SU-DHL-6 (cell line): Measurements from ENCODE around the gene TMLHE.
"Not testable (repeated sequence)": the region's sequence is repeated elsewhere in the genome, so short reads cannot be mapped to it uniquely, and the experiment has no call there.

Experiments used
- H2AFZ ChIP-seq: fragments of 200-600 bp; sonication (generic); 2 replicates; pipeline ENCODE4 v1.6.1; 2014; ENCODE audit warnings: low read depth, mild to moderate bottlenecking, moderate library complexity, mixed read lengths, antibody characterized with exemption, low read length; ENCODE audit not compliant: severe bottlenecking
- H3F3A ChIP-seq: fragments of 200-600 bp; shearing (Covaris generic); 2 replicates; pipeline ENCODE4 v1.6.0; 2016; ENCODE audit warnings: antibody characterized with exemption, mild to moderate bottlenecking; ENCODE audit not compliant: insufficient read depth
- H3K27ac ChIP-seq: fragments of 200-600 bp; sonication (generic); 2 replicates; pipeline ENCODE4 v1.5.1; 2016; ENCODE audit warnings: low read depth, mild to moderate bottlenecking, low read length, moderate library complexity, mixed read lengths
- H3K27me3 ChIP-seq: fragments of 200-600 bp; sonication (generic), shearing (Covaris generic); 2 replicates; pipeline ENCODE4 v1.6.0; 2014; ENCODE audit warnings: mild to moderate bottlenecking, low read length
- H3K36me3 ChIP-seq: fragments of 200-600 bp; sonication (generic); 2 replicates; pipeline ENCODE4 v1.6.1; 2014; ENCODE audit warnings: mild to moderate bottlenecking, low read length, mixed read lengths
- H3K4me2 ChIP-seq: fragments of 300-600, 200-600 bp; shearing (Covaris generic), sonication (generic); 2 replicates; pipeline ENCODE4 v1.6.0; 2014; ENCODE audit warnings: low read length, low read depth, mild to moderate bottlenecking; ENCODE audit not compliant: poor library complexity, severe bottlenecking
- H3K4me3 ChIP-seq: fragments of 200-600 bp; sonication (generic); 2 replicates; pipeline ENCODE4 v1.5.1; 2014; ENCODE audit warnings: antibody characterized with exemption, low read length, mild to moderate bottlenecking, mixed read lengths; ENCODE audit not compliant: insufficient read depth, poor library complexity, severe bottlenecking
- H3K79me2 ChIP-seq: fragments of 200-600 bp; sonication (generic); 2 replicates; pipeline ENCODE4 v1.6.1; 2014; ENCODE audit warnings: mild to moderate bottlenecking, low read length, moderate library complexity; ENCODE audit not compliant: insufficient read depth
- H3K9ac ChIP-seq: fragments of 200-600 bp; sonication (generic); 2 replicates; pipeline ENCODE4 v1.7.0; 2014; ENCODE audit warnings: mild to moderate bottlenecking, low read length
- H3K9me2 ChIP-seq: fragments of 200-600 bp; sonication (generic); replicated peaks from 2 replicates; pipeline ENCODE4 v1.6.1; 2014; ENCODE audit warnings: low read length; ENCODE audit not compliant: insufficient read depth
- H3K9me3 ChIP-seq: fragments of 200-600 bp; sonication (generic); 2 replicates; pipeline ENCODE4 v1.6.1; 2014; ENCODE audit warnings: low read length, mixed read lengths; ENCODE audit not compliant: insufficient read depth
- H4K20me1 ChIP-seq: fragments of 200-600 bp; sonication (generic); 2 replicates; pipeline ENCODE4 v1.6.1; 2014; ENCODE audit warnings: low read depth, mild to moderate bottlenecking, antibody characterized with exemption, low read length, moderate library complexity, mixed read lengths
- EZH2phosphoT487 ChIP-seq: fragments of 200-600 bp; sonication (generic), shearing (Covaris generic); conservative IDR thresholded peaks from 2 replicates; pipeline ENCODE4 v1.6.1; 2018; ENCODE audit warnings: mild to moderate bottlenecking, antibody characterized with exemption, low read length, moderate library complexity, mixed read lengths
- TF ChIP-seq, protein P1 (sequence below): fragments of 200-600 bp; sonication (generic); IDR thresholded peaks from one replicate; pipeline ENCODE4 v1.5.1; 2017; ENCODE audit warnings: antibody characterized with exemption, mild to moderate bottlenecking, low read length, moderate library complexity; ENCODE audit not compliant: insufficient read depth, poor library complexity, severe bottlenecking

The TMLHE gene

DNA sequence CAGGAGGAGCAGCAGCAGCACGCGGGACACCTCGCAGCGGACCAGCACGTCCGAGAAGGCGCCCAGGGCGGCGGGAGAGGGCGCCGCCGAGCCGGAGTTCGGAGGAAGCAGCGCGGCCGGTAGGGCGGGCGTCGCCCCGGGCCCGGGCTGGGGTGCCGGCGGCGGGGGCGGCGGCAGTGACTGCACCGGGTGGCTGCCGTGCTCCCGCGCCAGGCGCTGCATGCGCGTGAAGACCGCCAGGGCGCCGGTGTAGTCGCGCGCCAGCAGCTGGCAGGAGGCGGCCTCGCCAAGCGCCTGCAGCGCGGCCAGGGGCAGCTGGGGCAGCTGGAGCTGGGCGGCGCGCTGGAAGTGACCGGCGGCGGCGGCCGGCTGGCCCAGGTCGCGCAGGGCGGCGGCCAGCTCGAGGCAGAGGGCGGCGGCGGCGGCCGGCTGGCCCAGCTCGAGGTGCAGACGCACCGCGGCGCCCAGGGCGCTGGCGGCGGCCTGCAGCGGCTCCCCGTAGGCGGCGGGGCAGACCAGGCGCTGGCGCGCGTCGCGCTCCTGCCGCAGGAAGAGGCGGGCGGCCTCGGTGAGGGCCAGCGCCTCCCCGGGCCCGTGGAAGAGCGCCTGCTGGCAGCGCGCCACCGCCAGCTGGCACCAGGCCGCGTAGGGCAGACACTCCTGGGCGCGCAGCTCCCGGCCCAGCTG lies 154.8 kb downstream of the TMLHE start:
- not testable (repeated sequence) for H4K20me1 ChIP-seq, H3K79me2 ChIP-seq, H3F3A ChIP-seq, H3K9me2 ChIP-seq, H3K4me2 ChIP-seq, H2AFZ ChIP-seq, H3K9me3 ChIP-seq, H3K27me3 ChIP-seq, H3K27ac ChIP-seq, H3K9ac ChIP-seq, H3K36me3 ChIP-seq, H3K4me3 ChIP-seq

DNA sequence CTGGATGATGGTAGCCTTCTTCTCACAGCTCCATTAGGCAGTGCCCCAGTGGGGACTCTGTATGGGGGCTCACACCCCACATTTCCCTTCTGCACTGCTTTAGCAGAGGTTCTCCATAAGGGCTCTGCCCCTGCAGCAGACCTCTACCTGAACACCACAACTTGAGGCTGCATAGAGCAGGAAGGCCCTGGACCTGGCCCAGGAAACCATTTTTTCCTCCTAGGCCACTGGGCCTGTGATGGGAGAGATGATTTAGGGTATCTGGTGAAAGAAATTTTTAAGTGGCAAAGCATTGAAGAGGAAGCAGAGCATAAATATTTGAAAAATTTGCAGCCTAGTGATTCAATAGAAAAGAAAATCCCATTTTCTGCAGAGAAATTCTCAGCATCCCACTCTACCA lies 171.7 kb downstream of the TMLHE start:
- Histone ChIP-seq H3K4me3 (no peak overlapping the region), H4K20me1 (no peaks in the 10 kb centered on the region), H3K9ac (no peak overlapping the region), H3F3A (no peaks in the 10 kb centered on the region), H3K27me3 (no peaks in the 10 kb centered on the region), H3K27ac (no peak overlapping the region), H3K4me2 (no peak overlapping the region), H3K9me2 (no peaks in the 10 kb centered on the region), H3K9me3 (no peaks in the 10 kb centered on the region), H3K79me2 (no peaks in the 10 kb centered on the region), H3K36me3 (no peaks in the 10 kb centered on the region), H2AFZ (no peak overlapping the region)
- no peak for TF ChIP-seq EZH2phosphoT487
- TF ChIP-seq, protein P1, sequence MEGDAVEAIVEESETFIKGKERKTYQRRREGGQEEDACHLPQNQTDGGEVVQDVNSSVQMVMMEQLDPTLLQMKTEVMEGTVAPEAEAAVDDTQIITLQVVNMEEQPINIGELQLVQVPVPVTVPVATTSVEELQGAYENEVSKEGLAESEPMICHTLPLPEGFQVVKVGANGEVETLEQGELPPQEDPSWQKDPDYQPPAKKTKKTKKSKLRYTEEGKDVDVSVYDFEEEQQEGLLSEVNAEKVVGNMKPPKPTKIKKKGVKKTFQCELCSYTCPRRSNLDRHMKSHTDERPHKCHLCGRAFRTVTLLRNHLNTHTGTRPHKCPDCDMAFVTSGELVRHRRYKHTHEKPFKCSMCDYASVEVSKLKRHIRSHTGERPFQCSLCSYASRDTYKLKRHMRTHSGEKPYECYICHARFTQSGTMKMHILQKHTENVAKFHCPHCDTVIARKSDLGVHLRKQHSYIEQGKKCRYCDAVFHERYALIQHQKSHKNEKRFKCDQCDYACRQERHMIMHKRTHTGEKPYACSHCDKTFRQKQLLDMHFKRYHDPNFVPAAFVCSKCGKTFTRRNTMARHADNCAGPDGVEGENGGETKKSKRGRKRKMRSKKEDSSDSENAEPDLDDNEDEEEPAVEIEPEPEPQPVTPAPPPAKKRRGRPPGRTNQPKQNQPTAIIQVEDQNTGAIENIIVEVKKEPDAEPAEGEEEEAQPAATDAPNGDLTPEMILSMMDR = no peak
